GM10266 (cell line): ENCODE measurements around the gene FGF12.

Experiments
- DNase-seq: peaks from one replicate; pipeline ENCODE4 v3.0.0; 2012; ENCODE audit errors: extremely low spot score
- TF ChIP-seq, protein P1 (sequence below): IDR thresholded peaks from 2 replicates; pipeline ENCODE4 v1.5.1; 2012; ENCODE audit warnings: mild to moderate bottlenecking, low read depth; ENCODE audit not compliant: control insufficient read depth, insufficient read depth; ENCODE audit errors: missing control alignments

Gene FGF12

GRCh38 chr3:192481638-192482037 lies 245.7 kb downstream of the FGF12 start:
- TF ChIP-seq, protein P1, sequence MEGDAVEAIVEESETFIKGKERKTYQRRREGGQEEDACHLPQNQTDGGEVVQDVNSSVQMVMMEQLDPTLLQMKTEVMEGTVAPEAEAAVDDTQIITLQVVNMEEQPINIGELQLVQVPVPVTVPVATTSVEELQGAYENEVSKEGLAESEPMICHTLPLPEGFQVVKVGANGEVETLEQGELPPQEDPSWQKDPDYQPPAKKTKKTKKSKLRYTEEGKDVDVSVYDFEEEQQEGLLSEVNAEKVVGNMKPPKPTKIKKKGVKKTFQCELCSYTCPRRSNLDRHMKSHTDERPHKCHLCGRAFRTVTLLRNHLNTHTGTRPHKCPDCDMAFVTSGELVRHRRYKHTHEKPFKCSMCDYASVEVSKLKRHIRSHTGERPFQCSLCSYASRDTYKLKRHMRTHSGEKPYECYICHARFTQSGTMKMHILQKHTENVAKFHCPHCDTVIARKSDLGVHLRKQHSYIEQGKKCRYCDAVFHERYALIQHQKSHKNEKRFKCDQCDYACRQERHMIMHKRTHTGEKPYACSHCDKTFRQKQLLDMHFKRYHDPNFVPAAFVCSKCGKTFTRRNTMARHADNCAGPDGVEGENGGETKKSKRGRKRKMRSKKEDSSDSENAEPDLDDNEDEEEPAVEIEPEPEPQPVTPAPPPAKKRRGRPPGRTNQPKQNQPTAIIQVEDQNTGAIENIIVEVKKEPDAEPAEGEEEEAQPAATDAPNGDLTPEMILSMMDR: no peak
- no peak for DNase-seq

- peak; percentile 52 for DNase-seq
Observed at GRCh38 chr3:192467230-192468140, 259.9 kb downstream of the FGF12 start.

DNA sequence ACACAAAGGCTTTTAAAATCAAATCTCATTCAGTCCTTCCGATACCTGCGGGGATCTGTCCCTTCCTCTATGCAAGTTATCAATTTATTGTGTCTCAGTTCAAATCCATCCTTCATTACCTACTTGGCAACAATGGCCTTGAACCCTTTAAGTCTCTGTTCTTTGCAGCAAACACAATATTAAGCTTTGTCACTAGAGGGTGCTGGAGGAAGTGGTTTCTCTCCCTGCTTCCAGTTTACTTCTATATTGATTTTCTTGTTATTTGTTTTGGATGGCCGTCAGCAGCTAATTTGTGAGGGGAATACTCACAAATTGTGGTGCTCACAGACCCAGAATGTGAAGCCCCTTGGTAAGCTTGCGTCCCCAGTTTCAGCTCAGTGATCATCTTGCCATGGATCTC lies 278.3 kb downstream of the FGF12 start:
- DNase-seq: peak; percentile 18
- TF ChIP-seq, protein P1: peak; percentile 17

More at GRCh38 chr3:192467230-192468140, 259.9 kb downstream of the FGF12 start:
- TF ChIP-seq, protein P1: peak; percentile 98

GRCh38 chr3:192445770-192446644 lies 281.3 kb downstream of the FGF12 start:
- DNase-seq: no peak
- TF ChIP-seq, protein P1: no peak

DNA sequence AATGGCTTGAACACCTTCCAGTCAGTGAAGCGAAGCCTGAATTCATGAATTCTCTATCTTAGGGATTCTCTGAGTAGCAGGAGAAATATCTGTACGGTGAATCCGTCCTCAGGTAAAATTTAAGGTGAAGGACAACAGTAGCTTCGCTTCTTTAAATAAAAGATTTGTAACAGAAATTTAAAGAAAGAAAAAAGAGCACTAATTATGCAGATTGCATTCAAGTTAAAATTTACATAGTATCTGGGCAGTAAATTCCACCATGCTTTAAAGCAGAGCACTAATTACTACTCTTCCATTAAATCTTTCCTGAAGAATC lies 282.6 kb downstream of the FGF12 start:
- TF ChIP-seq, protein P1: no peak
- no peak for DNase-seq

GRCh38 chr3:192444096-192444790 lies 283.1 kb downstream of the FGF12 start:
- TF ChIP-seq, protein P1: peak; percentile 100
- peak; percentile 70 for DNase-seq
